Astrocyte (in vitro differentiated cells and primary cell): ENCODE results near the gene SCART1. TPM values are rescaled to one million over a fixed set of nuclear protein-coding genes. Genes with fewer than 3 reads are reported as not detected.

ENCODE experiments used
- DNase-seq: peaks from one replicate; pipeline ENCODE4 v3.0.0-alpha.2; 2010; ENCODE audit warnings: low read depth
- FAIRE-seq: peaks from 2 replicates; lab custom pipeline; 2011; peaks lifted over from hg19 to GRCh38; lab: Jason Lieb, UNC
- H2AFZ ChIP-seq: 2 replicates; pipeline ENCODE4 v1.6.0; 2012; ENCODE audit warnings: low read depth, low read length, inconsistent platforms
- H3K27ac ChIP-seq: 2 replicates; pipeline ENCODE4 v1.5.1; 2011; ENCODE audit warnings: low read depth, low read length, inconsistent platforms
- H3K27me3 ChIP-seq: 2 replicates; pipeline ENCODE4 v1.6.0; 2011; ENCODE audit warnings: low read length, inconsistent platforms; ENCODE audit not compliant: insufficient read depth
- H3K36me3 ChIP-seq: 2 replicates; pipeline ENCODE4 v1.5.1; 2011; ENCODE audit warnings: low read length, inconsistent platforms; ENCODE audit not compliant: insufficient read depth
- H3K4me1 ChIP-seq: 2 replicates; pipeline ENCODE4 v1.5.1; 2011; ENCODE audit warnings: low read length, inconsistent platforms; ENCODE audit not compliant: insufficient read depth
- H3K4me2 ChIP-seq: 2 replicates; pipeline ENCODE4 v1.6.0; 2012; ENCODE audit warnings: low read length, inconsistent platforms
- H3K4me3 ChIP-seq: 2 replicates; pipeline ENCODE4 v1.5.1; 2011; ENCODE audit warnings: low read depth, mild to moderate bottlenecking, low read length, inconsistent platforms; ENCODE audit not compliant: insufficient read depth
- H3K79me2 ChIP-seq: 2 replicates; pipeline ENCODE4 v1.6.0; 2012; ENCODE audit warnings: mild to moderate bottlenecking, low read length, inconsistent platforms; ENCODE audit not compliant: insufficient read depth
- H3K9ac ChIP-seq: 2 replicates; pipeline ENCODE4 v1.6.0; 2012; ENCODE audit warnings: mild to moderate bottlenecking, low read length, inconsistent platforms
- H3K9me3 ChIP-seq: 2 replicates; pipeline ENCODE4 v1.5.1; 2012; ENCODE audit warnings: low read depth, mild to moderate bottlenecking, low read length, inconsistent platforms; ENCODE audit not compliant: insufficient read depth
- H4K20me1 ChIP-seq: 2 replicates; pipeline ENCODE4 v1.6.0; 2012; ENCODE audit warnings: low read length, inconsistent platforms; ENCODE audit not compliant: insufficient read depth
- H3K27ac Mint-ChIP-seq: one replicate; pipeline ENCODE4 v1.8.0; 2021; ENCODE audit warnings: mild to moderate bottlenecking, mixed read lengths; ENCODE audit not compliant: unreplicated experiment
- H3K27me3 Mint-ChIP-seq: one replicate; pipeline ENCODE4 v1.8.0; 2021; ENCODE audit warnings: low read depth, mixed read lengths; ENCODE audit not compliant: unreplicated experiment
- H3K36me3 Mint-ChIP-seq: one replicate; pipeline ENCODE4 v1.8.0; 2021; ENCODE audit warnings: low read depth, mixed read lengths; ENCODE audit not compliant: unreplicated experiment
- H3K4me1 Mint-ChIP-seq: one replicate; pipeline ENCODE4 v1.8.0; 2021; ENCODE audit warnings: low read depth, mixed read lengths; ENCODE audit not compliant: unreplicated experiment
- H3K4me3 Mint-ChIP-seq: one replicate; pipeline ENCODE4 v1.8.0; 2021; ENCODE audit warnings: mild to moderate bottlenecking, moderate library complexity, mixed read lengths; ENCODE audit not compliant: unreplicated experiment
- H3K9me3 Mint-ChIP-seq: one replicate; pipeline ENCODE4 v1.8.0; 2021; ENCODE audit warnings: mild to moderate bottlenecking, mixed read lengths; ENCODE audit not compliant: unreplicated experiment
- CTCF ChIP-seq: IDR thresholded peaks from 2 replicates; pipeline ENCODE4 v1.5.1; 2011; ENCODE audit warnings: low read depth, mild to moderate bottlenecking, inconsistent platforms, low read length, moderate library complexity; ENCODE audit not compliant: insufficient read depth
- EZH2 ChIP-seq: IDR thresholded peaks from 2 replicates; pipeline ENCODE4 v1.6.1; 2012; ENCODE audit warnings: mild to moderate bottlenecking, low read length, inconsistent platforms; ENCODE audit not compliant: insufficient read depth
- total RNA-seq: library from RNA; stranded (reverse); gene quantifications from 2 replicates; pipeline ENCODE4 v1.2.1, GENCODE V29; 2021

Gene SCART1
- total RNA-seq, 1 donor from 2014 or later: 0.50 TPM

GRCh38 chr10:133458021-133458709 lies 4.4 kb downstream of the SCART1 start:
- no peak overlapping the region for H3K9ac ChIP-seq
- DNase-seq: no peak
- no peaks in the 10 kb centered on the region for H3K36me3 Mint-ChIP-seq
- TF ChIP-seq EZH2 (no peak), CTCF (no peak)
- H3K4me1 ChIP-seq: no peaks in the 10 kb centered on the region
- no peak for FAIRE-seq
- no peaks in the 10 kb centered on the region for H4K20me1 ChIP-seq
- no peaks in the 10 kb centered on the region for H3K36me3 ChIP-seq
- H3K79me2 ChIP-seq: no peaks in the 10 kb centered on the region
- H3K4me3 Mint-ChIP-seq: no peak overlapping the region
- no peak overlapping the region for H3K4me2 ChIP-seq
- no peaks in the 10 kb centered on the region for H3K4me1 Mint-ChIP-seq
- H3K27ac Mint-ChIP-seq: no peak overlapping the region
- no peak overlapping the region for H3K27ac ChIP-seq
- H3K9me3 ChIP-seq: peaks cover 5% of the 10 kb centered on the region
- no peak overlapping the region for H2AFZ ChIP-seq
- H3K27me3 ChIP-seq: no peaks in the 10 kb centered on the region
- peaks cover 9% of the 10 kb centered on the region for H3K27me3 Mint-ChIP-seq
- H3K9me3 Mint-ChIP-seq: no peaks in the 10 kb centered on the region
- no peak overlapping the region for H3K4me3 ChIP-seq

GRCh38 chr10:133458710-133459453 lies 5.1 kb downstream of the SCART1 start:
- Histone ChIP-seq H2AFZ (no peak overlapping the region), H3K9me3 (peaks cover 5% of the 10 kb centered on the region), H3K4me3 (no peak overlapping the region), H3K27me3 (no peaks in the 10 kb centered on the region), H3K79me2 (no peaks in the 10 kb centered on the region), H3K27ac (no peak overlapping the region), H4K20me1 (no peaks in the 10 kb centered on the region), H3K9ac (no peak overlapping the region), H3K36me3 (no peaks in the 10 kb centered on the region), H3K4me1 (no peaks in the 10 kb centered on the region), H3K4me2 (no peak overlapping the region)
- H3K27ac Mint-ChIP-seq: no peak overlapping the region
- H3K27me3 Mint-ChIP-seq: peaks cover 11% of the 10 kb centered on the region
- peaks cover 4% of the 10 kb centered on the region for H3K9me3 Mint-ChIP-seq
- no peak for TF ChIP-seq CTCF
- TF ChIP-seq EZH2: no peak
- FAIRE-seq (no peak), DNase-seq (no peak)
- H3K4me3 Mint-ChIP-seq: no peak overlapping the region
- H3K4me1 Mint-ChIP-seq: no peaks in the 10 kb centered on the region
- H3K36me3 Mint-ChIP-seq: no peaks in the 10 kb centered on the region
